Suprapubic skin (tissue), 3 donors: ENCODE data around the gene MTF2.

Experiments
- POLR2A ChIP-seq, 2 donors: fragments of 450-650 bp; IDR thresholded peaks; one replicate each; pipeline ENCODE4 v1.6.1; 2017; ENCODE audit warnings: antibody characterized with exemption in 2 of 2, mild to moderate bottlenecking in 2 of 2, moderate library complexity in 2 of 2
- TF ChIP-seq, protein P1 (sequence below), 2 donors: fragments of 200-600 bp in 1 of 2; fragments of 450-650 bp in 1 of 2; sonication (generic) in 1 of 2; IDR thresholded peaks; one replicate each; pipeline ENCODE4 v1.5.1; 2016 to 2019; ENCODE audit warnings: antibody characterized with exemption in 2 of 2, mild to moderate bottlenecking in 1 of 2, moderate library complexity in 1 of 2

DNA sequence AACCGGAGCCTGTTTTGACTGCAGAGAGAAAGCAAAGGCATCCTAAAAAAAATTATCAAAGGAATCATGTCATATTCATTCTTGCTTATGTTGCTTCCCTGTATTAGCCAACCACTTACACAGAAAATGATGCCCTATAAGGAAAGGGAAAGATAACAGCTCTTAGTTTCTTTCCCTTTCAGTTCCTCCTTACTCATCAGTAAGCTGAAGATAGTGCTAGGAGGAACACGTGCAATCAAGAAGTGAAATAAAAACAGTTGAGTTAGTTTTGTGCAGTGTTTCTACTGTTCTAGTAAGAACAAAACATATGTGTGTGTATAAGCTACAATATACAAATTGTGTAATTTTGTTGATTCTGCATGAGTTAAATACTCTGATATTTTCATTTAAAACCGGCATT lies 45.3 kb upstream of the MTF2 start:
- TF ChIP-seq, protein P1, sequence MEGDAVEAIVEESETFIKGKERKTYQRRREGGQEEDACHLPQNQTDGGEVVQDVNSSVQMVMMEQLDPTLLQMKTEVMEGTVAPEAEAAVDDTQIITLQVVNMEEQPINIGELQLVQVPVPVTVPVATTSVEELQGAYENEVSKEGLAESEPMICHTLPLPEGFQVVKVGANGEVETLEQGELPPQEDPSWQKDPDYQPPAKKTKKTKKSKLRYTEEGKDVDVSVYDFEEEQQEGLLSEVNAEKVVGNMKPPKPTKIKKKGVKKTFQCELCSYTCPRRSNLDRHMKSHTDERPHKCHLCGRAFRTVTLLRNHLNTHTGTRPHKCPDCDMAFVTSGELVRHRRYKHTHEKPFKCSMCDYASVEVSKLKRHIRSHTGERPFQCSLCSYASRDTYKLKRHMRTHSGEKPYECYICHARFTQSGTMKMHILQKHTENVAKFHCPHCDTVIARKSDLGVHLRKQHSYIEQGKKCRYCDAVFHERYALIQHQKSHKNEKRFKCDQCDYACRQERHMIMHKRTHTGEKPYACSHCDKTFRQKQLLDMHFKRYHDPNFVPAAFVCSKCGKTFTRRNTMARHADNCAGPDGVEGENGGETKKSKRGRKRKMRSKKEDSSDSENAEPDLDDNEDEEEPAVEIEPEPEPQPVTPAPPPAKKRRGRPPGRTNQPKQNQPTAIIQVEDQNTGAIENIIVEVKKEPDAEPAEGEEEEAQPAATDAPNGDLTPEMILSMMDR (IDR thresholded peaks at IDR 0.05): no peak
- TF ChIP-seq POLR2A (IDR thresholded peaks at IDR 0.05): no peak
